H1 (cell line): ENCODE results near the gene DCAF17. TPM values are rescaled to one million over a fixed set of nuclear protein-coding genes. Genes with fewer than 3 reads are reported as not detected.

Experiments
- CTCF ChIA-PET: fragments of 300-600 bp; sonication (Branson Sonifier 250); formaldehyde crosslinking; loops from one replicate; lab custom pipeline; 2021; ENCODE audit not compliant: partially characterized antibody; lab: Charles Lee
- POLR2A ChIA-PET: fragments of 300-600 bp; sonication (Branson Sonifier 250); formaldehyde crosslinking; loops from one replicate; lab custom pipeline; 2021; ENCODE audit warnings: inconsistent platforms; ENCODE audit not compliant: partially characterized antibody; lab: Charles Lee
- DNase-seq, 2 experiments: peaks; one replicate each; pipeline versions ENCODE4 v3.0.0 to v3.0.0-alpha.2; 2010 to 2022; ENCODE audit warnings: low spot score in 2 of 2, low read depth in 1 of 2, mixed read lengths in 1 of 2
- FAIRE-seq: peaks from 2 replicates; lab custom pipeline; 2011; peaks lifted over from hg19 to GRCh38; lab: Jason Lieb, UNC
- H2AFZ ChIP-seq: 2 replicates; pipeline ENCODE4 v1.8.1; 2012; ENCODE audit warnings: low read length, inconsistent platforms
- H2AK5ac ChIP-seq: 2 replicates; pipeline ENCODE4 v1.6.1; 2013; ENCODE audit warnings: low read depth, low read length
- H2BK120ac ChIP-seq: replicated peaks from 2 replicates; pipeline ENCODE3; 2013; ENCODE audit warnings: low read depth, low read length, inconsistent platforms
- H2BK12ac ChIP-seq: 2 replicates; pipeline ENCODE4 v1.6.1; 2013; ENCODE audit warnings: low read depth, low read length
- H2BK15ac ChIP-seq: 2 replicates; pipeline ENCODE4 v1.6.1; 2013; ENCODE audit warnings: low read length
- H2BK20ac ChIP-seq: 2 replicates; pipeline ENCODE4 v1.6.1; 2013; ENCODE audit warnings: low read length
- H2BK5ac ChIP-seq: 2 replicates; pipeline ENCODE4 v1.6.1; 2013; ENCODE audit warnings: low read depth, low read length
- H3K14ac ChIP-seq: 2 replicates; pipeline ENCODE4 v1.6.1; 2013; ENCODE audit warnings: inconsistent platforms; ENCODE audit not compliant: insufficient read length
- H3K18ac ChIP-seq: 2 replicates; pipeline ENCODE4 v1.6.1; 2013; ENCODE audit warnings: low read length; ENCODE audit errors: extremely low read depth
- H3K23ac ChIP-seq: 2 replicates; pipeline ENCODE4 v1.6.1; 2013; ENCODE audit warnings: inconsistent platforms; ENCODE audit not compliant: insufficient read length
- H3K23me2 ChIP-seq: 2 replicates; pipeline ENCODE4 v1.6.1; 2013; ENCODE audit warnings: low read depth, low read length
- H3K27ac ChIP-seq: 2 replicates; pipeline ENCODE4 v1.6.1; 2011; ENCODE audit warnings: low read depth, low read length, inconsistent platforms
- H3K27me3 ChIP-seq, 4 experiments: replicated peaks in 1 of 4; 1 replicate in 1 of 4; 2 replicates in 3 of 4; pipeline versions ENCODE4 v1.6.1 to v1.8.1; 2011 to 2013; ENCODE audit warnings: low read length in 3 of 4, mild to moderate bottlenecking in 3 of 4, inconsistent platforms in 2 of 4, mixed read lengths in 2 of 4, moderate library complexity in 1 of 4; ENCODE audit not compliant: control insufficient read depth in 3 of 4, insufficient read depth in 3 of 4; ENCODE audit errors: extremely low read depth in 1 of 4
- H3K36me3 ChIP-seq, 4 experiments: 2 replicates each; pipeline versions ENCODE4 v1.6.1 to v1.8.1; 2011 to 2013; ENCODE audit warnings: mild to moderate bottlenecking in 4 of 4, low read length in 3 of 4, moderate library complexity in 2 of 4, control low read depth in 1 of 4, inconsistent platforms in 1 of 4; ENCODE audit not compliant: insufficient read depth in 4 of 4, control insufficient read depth in 2 of 4
- H3K4ac ChIP-seq: replicated peaks from 2 replicates; pipeline ENCODE3; 2013; ENCODE audit warnings: low read length, low read depth, mixed read lengths, inconsistent platforms; ENCODE audit not compliant: insufficient read length
- H3K4me1 ChIP-seq, 4 experiments: replicated peaks in 1 of 4; 1 replicate in 1 of 4; 2 replicates in 3 of 4; pipeline versions ENCODE4 v1.6.1 to v1.8.1; 2011 to 2013; ENCODE audit warnings: low read length in 3 of 4, inconsistent platforms in 2 of 4, mixed read lengths in 1 of 4; ENCODE audit not compliant: insufficient read depth in 4 of 4, control insufficient read depth in 3 of 4
- H3K4me2 ChIP-seq, 2 experiments: 2 replicates each; pipeline versions ENCODE4 v1.6.1 to v1.8.1; 2011 to 2013; ENCODE audit warnings: low read depth in 2 of 2, low read length in 2 of 2, control low read depth in 1 of 2, inconsistent platforms in 1 of 2, mild to moderate bottlenecking in 1 of 2; ENCODE audit not compliant: insufficient read depth in 1 of 2
- H3K4me3 ChIP-seq, 4 experiments: fragments of 200-600, 300-600 bp in 1 of 4; sonication (generic), shearing (Covaris generic), sonication (Bioruptor Twin) in 1 of 4; 2 replicates each; pipeline versions ENCODE4 v1.5.1 to v1.8.1; 2011 to 2016; ENCODE audit warnings: low read length in 4 of 4, low read depth in 3 of 4, control low read depth in 2 of 4, inconsistent platforms in 2 of 4, mild to moderate bottlenecking in 2 of 4, mixed read lengths in 1 of 4, moderate library complexity in 1 of 4; ENCODE audit not compliant: insufficient read depth in 2 of 4; ENCODE audit errors: extremely low read depth in 1 of 4
- H3K56ac ChIP-seq: replicated peaks from 2 replicates; pipeline ENCODE3; 2013; ENCODE audit warnings: low read depth, mild to moderate bottlenecking, mixed read lengths, low read length, inconsistent platforms; ENCODE audit not compliant: insufficient read length
- H3K79me1 ChIP-seq: 2 replicates; pipeline ENCODE4 v1.6.1; 2013; ENCODE audit warnings: low read depth, low read length, control low read depth
- H3K79me2 ChIP-seq, 2 experiments: 2 replicates each; pipeline versions ENCODE4 v1.6.1 to v1.8.1; 2012 to 2013; ENCODE audit warnings: low read length in 2 of 2, mild to moderate bottlenecking in 2 of 2, inconsistent platforms in 1 of 2; ENCODE audit not compliant: insufficient read depth in 2 of 2, control insufficient read depth in 1 of 2
- H3K9ac ChIP-seq, 4 experiments: replicated peaks in 1 of 4; 1 replicate in 1 of 4; 2 replicates in 3 of 4; pipeline versions ENCODE4 v1.6.1 to v1.8.1; 2011 to 2013; ENCODE audit warnings: low read depth in 3 of 4, low read length in 3 of 4, control low read depth in 2 of 4, mild to moderate bottlenecking in 2 of 4, moderate library complexity in 2 of 4, inconsistent platforms in 1 of 4; ENCODE audit errors: extremely low read depth in 1 of 4
- H3K9me3 ChIP-seq, 2 experiments: 2 replicates each; pipeline versions ENCODE4 v1.6.1 to v1.8.1; 2012 to 2013; ENCODE audit warnings: mild to moderate bottlenecking in 2 of 2, moderate library complexity in 2 of 2, control low read depth in 1 of 2, inconsistent platforms in 1 of 2, low read depth in 1 of 2, low read length in 1 of 2, mixed read lengths in 1 of 2; ENCODE audit not compliant: insufficient read depth in 2 of 2
- H4K20me1 ChIP-seq, 2 experiments: replicated peaks in 1 of 2; 2 replicates each; pipeline versions ENCODE3 to v1.8.1; 2011 to 2013; ENCODE audit warnings: inconsistent platforms in 2 of 2, low read length in 2 of 2, mild to moderate bottlenecking in 1 of 2; ENCODE audit not compliant: insufficient read depth in 2 of 2, control insufficient read depth in 1 of 2
- H4K5ac ChIP-seq: 2 replicates; pipeline ENCODE4 v1.6.1; 2013; ENCODE audit warnings: low read length, low read depth, mixed read lengths, inconsistent platforms; ENCODE audit not compliant: insufficient read length
- H4K8ac ChIP-seq: 2 replicates; pipeline ENCODE4 v1.8.0; 2013; ENCODE audit warnings: mild to moderate bottlenecking, moderate library complexity, low read length, inconsistent platforms; ENCODE audit not compliant: insufficient read depth; ENCODE audit errors: extremely low read depth
- H4K91ac ChIP-seq: replicated peaks from 2 replicates; pipeline ENCODE3; 2013; ENCODE audit warnings: low read length, mixed read lengths, inconsistent platforms; ENCODE audit not compliant: insufficient read length
- BCL11A ChIP-seq, 2 experiments: IDR thresholded peaks; one replicate each; pipeline ENCODE4 v1.6.1; 2011; ENCODE audit warnings: low read depth in 2 of 2, low read length in 2 of 2, mild to moderate bottlenecking in 2 of 2
- CEBPB ChIP-seq: IDR thresholded peaks from 2 replicates; pipeline ENCODE4 v1.6.1; 2012; ENCODE audit warnings: low read depth, low read length
- CTBP2 ChIP-seq: IDR thresholded peaks from 2 replicates; pipeline ENCODE4 v1.7.0; 2011; ENCODE audit warnings: borderline replicate concordance, mild to moderate bottlenecking, moderate library complexity, mixed read lengths, low read length; ENCODE audit not compliant: insufficient read depth, insufficient read length
- CTCF ChIP-seq, 3 experiments: IDR thresholded peaks; 1 replicate in 2 of 3; 2 replicates in 1 of 3; pipeline versions ENCODE4 v1.5.1 to v1.6.1; 2011; ENCODE audit warnings: low read length in 3 of 3, mild to moderate bottlenecking in 3 of 3, inconsistent platforms in 2 of 3, low read depth in 1 of 3, moderate library complexity in 1 of 3; ENCODE audit not compliant: insufficient read depth in 1 of 3; ENCODE audit errors: control extremely low read depth in 1 of 3
- GABPA ChIP-seq: IDR thresholded peaks from 2 replicates; pipeline ENCODE4 v1.6.1; 2011; ENCODE audit warnings: mild to moderate bottlenecking, low read length, moderate library complexity, borderline replicate concordance; ENCODE audit not compliant: insufficient read depth
- HDAC6 ChIP-seq: IDR thresholded peaks from one replicate; pipeline ENCODE4 v1.7.1; 2012; ENCODE audit warnings: low read depth, mild to moderate bottlenecking, inconsistent platforms, low read length, moderate library complexity
- JUN ChIP-seq: IDR thresholded peaks from 2 replicates; pipeline ENCODE4 v1.6.1; 2011; ENCODE audit warnings: low read depth, mild to moderate bottlenecking, improper control_type of control experiment, low read length
- RFX5 ChIP-seq: IDR thresholded peaks from 2 replicates; pipeline ENCODE4 v1.6.1; 2011; ENCODE audit warnings: low read depth, low read length, improper control_type of control experiment, borderline replicate concordance
- RXRA ChIP-seq: IDR thresholded peaks from 2 replicates; pipeline ENCODE4 v1.6.1; 2011; ENCODE audit warnings: low read depth, mild to moderate bottlenecking, low read length, moderate library complexity; ENCODE audit not compliant: insufficient read depth
- SAP30 ChIP-seq: fragments of 300-600 bp; sonication (generic); IDR thresholded peaks from 2 replicates; pipeline ENCODE4 v1.7.1; 2012; ENCODE audit warnings: low read length, moderate library complexity, mild to moderate bottlenecking, inconsistent platforms; ENCODE audit not compliant: insufficient read depth, insufficient replicate concordance
- WGBS, 2 experiments: shearing (Covaris generic) in 1 of 2; methylation state at CpG; one replicate each; pipeline versions ENCODE4 v1.1.6 to v1.1.7; 2013 to 2015; ENCODE audit warnings: low lambda C conversion rate in 2 of 2, mixed read lengths in 2 of 2, inconsistent platforms in 1 of 2, low coverage in 1 of 2, missing lambda C conversion rate in 1 of 2; ENCODE audit not compliant: insufficient replicate concordance in 2 of 2, insufficient coverage in 1 of 2, insufficient read length in 1 of 2; ENCODE audit errors: extremely low coverage in 1 of 2, missing lambda C conversion rate in 1 of 2; 5-methylcytosine and 5-hydroxymethylcytosine counted together
- polyA plus RNA-seq, 7 experiments: library from polyadenylated mRNA; depleted of rRNA in 3 of 7; stranded (reverse) in 5 of 7; unstranded in 2 of 7; fragments of >200 nt in 5 of 7; fragments of 200-250 nt in 2 of 7; gene quantifications; 1 replicate in 5 of 7; 2 replicates in 1 of 7; 4 replicates in 1 of 7; pipeline versions ENCODE4 v1.2.1 to v1.2.3, GENCODE V29; 2011 to 2013; ENCODE audit warnings: missing spikeins in 2 of 7, mixed read lengths in 2 of 7
- total RNA-seq: library from RNA; stranded (reverse); fragmentation: NEBNext Ultra II Directional; extraction: Animal tissue kit (Norgen Biotek cat#: 25700); gene quantifications from 2 replicates; pipeline ENCODE4 v1.2.1, GENCODE V29; 2021

DCAF17 gene
- total and polyA plus RNA-seq, 2 of the 8 experiments (the other 6 are each of a cell fraction or from before 2014, with no cell fraction given), result 10.7 to 30.0 TPM

- Histone ChIP-seq H2BK120ac (no peak overlapping the region), H3K18ac (no peak overlapping the region), H4K20me1 (no peaks in the 10 kb centered on the region), H3K4me2 (no peak overlapping the region), H2BK12ac (no peak overlapping the region), H3K4ac (no peak overlapping the region), H3K36me3 (no peaks in the 10 kb centered on the region), H3K56ac (no peak overlapping the region), H3K14ac (no peak overlapping the region), H2BK5ac (no peak overlapping the region), H3K9ac (no peak overlapping the region), H4K8ac (no peak overlapping the region), H2AK5ac (no peak overlapping the region), H3K27ac (no peak overlapping the region), H2BK20ac (no peak overlapping the region), H3K9me3 (peaks cover 3 to 6% of the 10 kb centered on the region in 2 experiments; a peak in 3 of 4 replicates), H3K23me2 (no peaks in the 10 kb centered on the region), H3K79me2 (peaks cover 0 to 31% of the 10 kb centered on the region in 2 experiments; a peak in 2 of 4 replicates), H3K27me3 (no peaks in the 10 kb centered on the region), H2AFZ (no peak overlapping the region), H2BK15ac (no peak overlapping the region), H3K4me1 (no peaks in the 10 kb centered on the region), H3K79me1 (no peaks in the 10 kb centered on the region), H4K91ac (no peak overlapping the region), H4K5ac (no peak overlapping the region), H3K4me3 (no peak overlapping the region), H3K23ac (no peak overlapping the region)
- ChIA-PET POLR2A (interaction anchor here (1.1 to 6.5 kb wide), 2 partner anchors 9 to 14 kb away, joined by 3 to 32 read pairs; partner anchors contain the start of gene CYBRD1), CTCF (interaction anchor here (0.6 to 4.5 kb wide), 7 partner anchors 9 to 576 kb away, joined by 3 to 32 read pairs (median 4); partner anchors contain the start of gene CYBRD1)
- DNase-seq (no peak), FAIRE-seq (no peak)
- WGBS, 2 experiments, result 88% methylated on average over 3 of the region's 3 CpGs; no CpG with 5 or more reads in 1 of the 2 experiments
- TF ChIP-seq HDAC6 (no peak), CTBP2 (no peak), BCL11A (IDR thresholded peaks at IDR 0.05; ENCODE audit: low read depth in 2 of 2, low read length in 2 of 2) (no peak), RFX5 (no peak), CTCF (IDR thresholded peaks at IDR 0.05; ENCODE audit: control extremely low read depth in 1 of 3, insufficient read depth in 1 of 3, low read depth in 1 of 3, low read length in 3 of 3) (no peak), RXRA (no peak), CEBPB (no peak), JUN (no peak), GABPA (no peak), SAP30 (no peak)
Measured at GRCh38 chr2:171531836-171532450, 97.9 kb downstream of the DCAF17 start.
